Subcutaneous adipose tissue (tissue), 4 donors: Measurements from ENCODE around the gene FOXP1. TPM values are rescaled to one million over a fixed set of nuclear protein-coding genes. Genes with fewer than 3 reads are reported as not detected.

Source experiments
- CTCF ChIP-seq: fragments of 450-650 bp; IDR thresholded peaks from one replicate; pipeline ENCODE4 v1.5.1; 2016; ENCODE audit warnings: low read depth, mild to moderate bottlenecking, control low read depth, antibody characterized with exemption, moderate library complexity
- total RNA-seq, 4 donors: library from RNA; depleted of rRNA; stranded (reverse); fragments of >200 nt; gene quantifications; one replicate each; pipeline ENCODE4 v1.1.0, GENCODE V29; 2016

The FOXP1 gene
- total RNA-seq, 4 donors from 2014 or later = 70.5 to 96.7 (median 88.0) TPM

- no peak for TF ChIP-seq CTCF
Observed at GRCh38 chr3:71554649-71555048, 28.9 kb downstream of the FOXP1 start.

- no peak for TF ChIP-seq CTCF
Observed at GRCh38 chr3:71551311-71551919, 32.1 kb downstream of the FOXP1 start.

DNA sequence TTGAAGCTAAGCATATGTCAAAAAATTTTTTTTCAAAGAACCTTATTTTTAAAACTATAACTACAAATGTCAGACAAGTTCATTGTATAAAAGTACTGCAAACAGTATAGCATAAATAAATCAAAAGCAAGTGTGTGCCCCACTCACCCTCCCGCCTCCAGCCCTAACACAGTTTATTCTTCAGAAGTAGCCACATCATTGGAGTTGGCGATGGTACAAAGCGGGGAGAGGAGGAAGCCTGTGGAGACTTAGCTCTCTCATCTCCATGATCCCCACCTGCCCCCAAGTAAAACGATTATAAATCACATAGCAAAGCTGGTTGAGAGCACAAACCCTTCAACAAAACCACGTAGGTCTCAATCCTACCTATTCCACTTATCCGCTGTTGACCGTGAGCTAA, 33.6 kb downstream of the FOXP1 start:
- no peak for TF ChIP-seq CTCF

DNA sequence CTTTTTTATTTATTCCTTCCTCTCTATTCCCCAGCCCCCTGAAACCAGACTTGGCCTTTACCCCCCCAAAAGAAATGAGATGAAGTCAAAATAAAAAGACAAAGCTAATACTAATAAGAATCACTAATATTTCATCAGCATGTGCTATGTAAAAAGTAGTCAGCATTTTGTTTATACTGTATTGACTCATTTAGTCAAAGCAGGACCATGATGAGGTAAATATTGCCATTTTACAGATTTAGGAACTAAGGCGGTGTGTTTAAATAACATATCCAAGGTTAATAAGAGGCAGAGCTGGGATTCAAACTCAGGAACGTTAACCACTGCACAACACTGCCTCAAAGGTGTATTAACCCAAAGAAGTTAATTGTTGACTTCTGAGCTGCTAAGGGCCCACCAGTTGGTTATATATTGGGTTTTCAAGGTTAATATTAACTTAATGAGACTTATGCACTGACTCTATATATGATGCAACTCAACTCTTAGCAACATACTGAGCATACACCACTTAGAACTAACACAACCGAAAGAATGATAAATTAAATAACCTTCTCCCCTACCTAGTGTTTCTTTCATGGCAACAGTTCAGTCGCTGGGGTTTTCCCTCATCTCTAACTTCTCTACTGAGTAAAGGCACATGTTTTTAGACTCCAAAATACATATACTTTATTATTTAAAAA, 34.7 kb downstream of the FOXP1 start:
- no peak for TF ChIP-seq CTCF

GRCh38 chr3:71547249-71548198, 36.0 kb downstream of the FOXP1 start:
- TF ChIP-seq CTCF = no peak

GRCh38 chr3:71546821-71547220, 36.7 kb downstream of the FOXP1 start:
- no peak for TF ChIP-seq CTCF

DNA sequence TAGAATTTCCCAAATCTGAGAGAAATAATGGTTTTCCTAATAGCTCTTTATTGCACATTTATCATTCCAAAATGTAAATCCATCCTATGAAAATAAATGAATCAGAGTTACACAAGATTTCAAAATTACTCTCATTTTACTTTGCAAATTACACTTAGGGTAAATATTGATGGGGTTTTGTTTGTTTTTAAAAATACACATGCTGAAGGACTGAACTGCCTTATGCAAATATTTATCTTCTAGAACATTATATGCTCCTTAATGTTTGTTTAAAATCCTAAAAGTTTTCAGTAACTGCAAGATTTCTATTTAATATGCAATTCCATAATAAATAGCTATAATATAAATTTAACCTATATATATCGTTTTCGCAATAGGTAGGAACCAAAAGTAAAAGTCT, 38.2 kb downstream of the FOXP1 start:
- TF ChIP-seq CTCF = no peak
